K562 (cell line): ENCODE measurements around the gene EEF1AKMT1. TPM values are rescaled to one million over a fixed set of nuclear protein-coding genes. Genes with fewer than 3 reads are reported as not detected.

Source experiments
- ATAC-seq: fragments of 200-7000 bp; cut with Tn5 transposase; 3 replicates; pipeline ENCODE4 v1.9.1; 2020; ENCODE audit warnings: moderate library complexity
- BruUV-seq: library from RNA; stranded (reverse); fragments of 400-500 nt; replicated peaks from 2 replicates; lab custom pipeline; 2021; lab: Mats Ljungman, UMichigan
- CTCF ChIA-PET: fragments of 300-600 bp; formaldehyde crosslinking; extraction: SDS; loops from one replicate; lab custom pipeline; 2021; ENCODE audit warnings: low intra/inter-chr PET ratio; lab: Yijun Ruan, JAX
- POLR2A ChIA-PET: fragments of 300-600, 350-650 bp; sonication (Branson Sonifier 250); formaldehyde crosslinking; extraction: SDS; loops from one replicate; lab custom pipeline; 2021; ENCODE audit warnings: antibody characterized with exemption, inconsistent platforms; lab: Yijun Ruan, JAX
- DNase-seq, 4 experiments: peaks; one replicate each; pipeline versions ENCODE4 v3.0.0 to v3.0.0-alpha.2; 2011 to 2018; ENCODE audit warnings: low spot score in 3 of 4, mixed read lengths in 3 of 4; ENCODE audit errors: extremely low read depth in 1 of 4
- FAIRE-seq: peaks from 2 replicates; lab custom pipeline; 2011; peaks lifted over from hg19 to GRCh38; lab: Jason Lieb, UNC
- H2AFZ ChIP-seq: 2 replicates; pipeline ENCODE4 v1.6.0; 2011; ENCODE audit warnings: low read depth, low read length, control low read depth, inconsistent platforms
- H3K27ac ChIP-seq: fragments of 200-600 bp; 3 replicates; pipeline ENCODE4 v1.8.0; 2011; ENCODE audit warnings: low read depth, mild to moderate bottlenecking, control low read depth, inconsistent platforms, low read length, moderate library complexity, mixed read lengths; ENCODE audit errors: extremely low read depth
- H3K27me3 ChIP-seq, 2 experiments: fragments of 300-600 bp in 1 of 2; 2 replicates in 1 of 2; 3 replicates in 1 of 2; pipeline versions ENCODE4 v1.6.0 to v1.8.0; 2011; ENCODE audit warnings: inconsistent platforms in 2 of 2, low read length in 2 of 2, mild to moderate bottlenecking in 1 of 2, mixed read lengths in 1 of 2, moderate library complexity in 1 of 2; ENCODE audit not compliant: control insufficient read depth in 2 of 2, insufficient read depth in 2 of 2
- H3K36me3 ChIP-seq: fragments of 300-600 bp; 3 replicates; pipeline ENCODE4 v1.8.0; 2011; ENCODE audit warnings: mild to moderate bottlenecking, low read length, inconsistent platforms; ENCODE audit not compliant: control insufficient read depth, insufficient read depth
- H3K4me1 ChIP-seq, 2 experiments: fragments of 200-600 bp in 1 of 2; replicated peaks in 1 of 2; 2 replicates in 1 of 2; 3 replicates in 1 of 2; pipeline versions ENCODE4 v1.5.1 to v1.8.0; 2011; ENCODE audit warnings: inconsistent platforms in 2 of 2, low read length in 2 of 2, mild to moderate bottlenecking in 1 of 2, mixed read lengths in 1 of 2, moderate library complexity in 1 of 2; ENCODE audit not compliant: control insufficient read depth in 2 of 2, insufficient read depth in 2 of 2
- H3K4me2 ChIP-seq: 2 replicates; pipeline ENCODE4 v1.6.1; 2011; ENCODE audit warnings: low read length, control low read depth, inconsistent platforms, mixed read lengths; ENCODE audit not compliant: insufficient read depth
- H3K4me3 ChIP-seq: fragments of 200-600 bp; sonication (generic), shearing (Covaris generic); 2 replicates; pipeline ENCODE4 v1.5.1; 2016; ENCODE audit warnings: control low read depth, inconsistent platforms
- H3K79me2 ChIP-seq: fragments of 200-600 bp; 3 replicates; pipeline ENCODE4 v1.8.0; 2011; ENCODE audit warnings: low read length, inconsistent platforms; ENCODE audit not compliant: control insufficient read depth, insufficient read depth
- H3K9ac ChIP-seq, 2 experiments: 2 replicates each; pipeline versions ENCODE4 v1.6.0 to v1.6.1; 2011; ENCODE audit warnings: low read depth in 2 of 2, low read length in 2 of 2, control low read depth in 1 of 2, inconsistent platforms in 1 of 2, mild to moderate bottlenecking in 1 of 2, mixed read lengths in 1 of 2; ENCODE audit not compliant: insufficient read depth in 1 of 2
- H3K9me1 ChIP-seq: one replicate; pipeline ENCODE4 v1.6.0; 2011; ENCODE audit warnings: inconsistent platforms, mild to moderate bottlenecking, low read length, moderate library complexity; ENCODE audit not compliant: control insufficient read depth, insufficient read depth
- H3K9me3 ChIP-seq: replicated peaks from 2 replicates; pipeline ENCODE4 v1.5.1; 2011; ENCODE audit warnings: low read depth, low read length, inconsistent platforms; ENCODE audit not compliant: control insufficient read depth, insufficient read depth
- H4K20me1 ChIP-seq: replicated peaks from 2 replicates; pipeline ENCODE4 v1.6.1; 2011; ENCODE audit warnings: low read length, inconsistent platforms, mixed read lengths; ENCODE audit not compliant: control insufficient read depth, insufficient read depth
- ATF1 ChIP-seq, 2 experiments: fragments of 450-650 bp in 1 of 2; IDR thresholded peaks; 2 replicates each; pipeline ENCODE4 v1.6.1; 2016; ENCODE audit warnings: missing compliant biosample characterization in 1 of 2, missing genetic modification characterization in 1 of 2
- COPS2 ChIP-seq: fragments of 450-650 bp; conservative IDR thresholded peaks from 2 replicates; pipeline ENCODE4 v1.6.1; 2016; ENCODE audit warnings: mild to moderate bottlenecking, moderate library complexity
- DPF2 ChIP-seq: fragments of 450-650 bp; IDR thresholded peaks from 2 replicates; pipeline ENCODE4 v1.6.1; 2016
- ELF2 ChIP-seq: fragments of 250-450 bp; sonication (Bioruptor Pico); IDR thresholded peaks from 2 replicates; pipeline ENCODE4 v1.5.0; 2021; ENCODE audit warnings: mild to moderate bottlenecking
- GTF2E2 ChIP-seq: fragments of 200-800 bp; sonication (Bioruptor generic); IDR thresholded peaks from 2 replicates; pipeline ENCODE4 v1.6.1; 2016; ENCODE audit warnings: missing genetic modification characterization, missing compliant biosample characterization
- MCM3 ChIP-seq: fragments of 450-650 bp; IDR thresholded peaks from 2 replicates; pipeline ENCODE4 v1.6.1; 2016
- NEUROD1 ChIP-seq: fragments of 150-350 bp; IDR thresholded peaks from 2 replicates; pipeline ENCODE4 v1.6.1; 2014; ENCODE audit warnings: borderline replicate concordance, low read length, low read depth; ENCODE audit not compliant: partially characterized antibody
- RNF2 ChIP-seq: sonication (generic); IDR thresholded peaks from 2 replicates; pipeline ENCODE4 v1.6.1; 2016
- ZNF311 ChIP-seq: fragments of 250-450 bp; sonication (Bioruptor Pico); IDR thresholded peaks from 2 replicates; pipeline ENCODE4 v1.4.0; 2020; ENCODE audit warnings: mild to moderate bottlenecking, moderate library complexity
- ZNF449 ChIP-seq: fragments of 250-450 bp; sonication (Bioruptor Pico); IDR thresholded peaks from 2 replicates; pipeline ENCODE4 v1.8.0; 2022; ENCODE audit warnings: moderate library complexity, mild to moderate bottlenecking, inconsistent platforms
- ZNF584 ChIP-seq: fragments of 200-800 bp; sonication (Bioruptor generic); IDR thresholded peaks from 2 replicates; pipeline ENCODE4 v1.6.1; 2016; ENCODE audit warnings: low read depth, mild to moderate bottlenecking, missing genetic modification characterization, missing compliant biosample characterization
- ZNF780A ChIP-seq: fragments of 250-450 bp; sonication (Bioruptor Pico); IDR thresholded peaks from 2 replicates; pipeline ENCODE4 v1.5.0; 2021; ENCODE audit warnings: mild to moderate bottlenecking
- WGBS: fragments of 100-300 bp; shearing (Covaris generic); methylation state at CpG from one replicate; pipeline ENCODE4 v1.1.6; 2016; ENCODE audit warnings: low coverage, mixed read lengths; ENCODE audit not compliant: insufficient coverage; ENCODE audit errors: missing lambda C conversion rate; 5-methylcytosine and 5-hydroxymethylcytosine counted together
- in situ Hi-C: fragments of 300-500 bp; cut with MboI; formaldehyde crosslinking; loops from 4 replicates; pipeline ENCODE4 v1.15.0; 2018; ENCODE audit warnings: inconsistent platforms, mixed read lengths
- intact Hi-C: fragments of 100-400 bp; cut with micrococcal nuclease; formaldehyde crosslinking; loops from 2 replicates; pipeline ENCODE4 v1.14.2; 2022
- polyA plus RNA-seq, 8 experiments: library from polyadenylated mRNA; depleted of rRNA in 4 of 8; stranded (reverse) in 5 of 8; unstranded in 3 of 8; fragments of >200 nt; fragmentation: Nextera tagmentation in 2 of 8; fragmentation: Illumina TruSeq in 1 of 8; extraction: Ambion mirVana in 2 of 8; extraction: Trizol in 1 of 8; gene quantifications; 2 replicates each; pipeline versions ENCODE4 v1.2.1 to v1.2.3, GENCODE V29; 2011 to 2014; ENCODE audit warnings: inconsistent platforms in 1 of 8, missing spikeins in 1 of 8
- total RNA-seq, 7 experiments: library from RNA; depleted of rRNA in 6 of 7; stranded (reverse); fragments of >200 nt in 6 of 7; fragmentation: Illumina TruSeq in 2 of 7; extraction: Trizol in 2 of 7; gene quantifications; 2 replicates each; pipeline versions ENCODE4 v1.2.1 to v1.2.3, GENCODE V29; 2011 to 2021; ENCODE audit warnings: low replicate concordance in 1 of 7
- TF ChIP-seq, protein P1 (sequence below): sonication (generic); IDR thresholded peaks from 2 replicates; pipeline ENCODE4 v1.6.1; 2016

Gene EEF1AKMT1
- total and polyA plus RNA-seq, 9 of the 15 experiments (the other 6 are each of a cell fraction or from before 2014, with no cell fraction given) = 5.3 to 36.3 (median 7.9) TPM

DNA sequence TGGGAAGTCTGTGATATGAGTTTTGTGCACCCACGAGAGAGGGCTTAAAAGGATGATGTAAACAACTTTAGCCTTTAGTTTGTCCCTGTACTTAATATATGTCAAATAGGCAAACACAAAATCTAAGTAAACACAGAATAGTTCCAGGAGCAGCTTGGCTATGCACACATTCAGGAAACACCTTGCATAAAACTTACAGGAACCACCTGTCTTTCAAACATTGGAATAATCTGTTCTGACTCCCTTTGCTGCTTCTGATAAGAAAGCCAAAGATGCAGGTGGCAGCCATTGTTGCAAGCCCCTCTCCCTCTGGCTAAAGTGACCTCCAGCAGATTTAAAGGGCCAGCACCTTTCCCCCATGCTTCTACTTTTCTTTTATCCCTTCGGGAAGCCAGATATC lies 4.7 kb downstream of the EEF1AKMT1 start (continued):
- TF ChIP-seq DPF2 (no peak), COPS2 (no peak)

DNA sequence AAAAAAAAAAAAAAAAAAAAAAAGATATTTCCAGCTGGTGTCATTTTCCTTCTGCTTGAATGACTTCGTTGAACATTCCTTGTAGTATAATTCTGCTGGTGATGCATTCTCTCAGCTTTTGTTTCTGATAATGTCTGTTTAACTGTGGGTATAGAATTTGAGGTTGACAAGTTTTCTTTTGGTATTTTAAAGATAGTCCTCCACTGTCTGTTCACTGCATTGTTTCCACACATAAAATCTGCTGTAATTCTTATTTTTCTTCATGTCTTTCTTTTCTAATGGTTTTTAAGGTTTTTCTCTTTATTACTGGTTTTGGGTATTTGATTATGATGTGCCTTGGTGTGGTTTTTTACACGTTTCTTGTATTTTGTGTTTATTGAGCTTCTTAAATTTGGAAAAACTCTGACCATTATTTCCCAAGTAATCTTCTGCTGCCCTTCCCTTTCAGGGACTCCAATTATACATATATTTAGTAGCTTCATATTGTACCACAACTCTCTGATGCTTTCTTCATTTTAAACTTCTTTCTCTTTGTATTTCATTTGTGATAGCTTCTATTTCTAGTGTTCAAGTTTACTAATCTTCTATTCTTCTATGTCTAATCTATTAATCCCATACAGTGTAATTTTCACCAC lies 6.3 kb downstream of the EEF1AKMT1 start:
- Histone ChIP-seq H3K9ac (no peak overlapping the region), H3K4me2 (no peak overlapping the region), H3K9me3 (0 out of 2 replicates have a peak, but pooled peaks cover 3% of the 10 kb centered on the region), H3K4me1 (peaks cover 0 to 4% of the 10 kb centered on the region in 2 experiments; a peak in 2 of 5 replicates), H3K9me1 (no peaks in the 10 kb centered on the region), H4K20me1 (no peaks in the 10 kb centered on the region), H3K79me2 (peaks cover 13% of the 10 kb centered on the region)
- ATAC-seq = no peak
- 89% methylated on average over 2 of the region's 2 CpGs for WGBS
- in situ Hi-C loops = no loop called here
- ChIA-PET CTCF (no interaction called here), POLR2A (interaction anchor here (1.3 kb wide), 1 partner anchor 134 kb away, joined by 3 read pairs; no protein-coding TSS in a partner anchor)
- FAIRE-seq = no peak
- no peak for TF ChIP-seq RNF2
- TF ChIP-seq ZNF311 (CRISPR knock-in tag) = no peak
- no peak for TF ChIP-seq ELF2 (CRISPR knock-in tag)
- TF ChIP-seq ZNF584 (CRISPR knock-in tag) = no peak
- TF ChIP-seq ATF1 (CRISPR knock-in tag; IDR thresholded peaks at IDR 0.05) = no peak
- no peak for TF ChIP-seq ATF1 (tag; IDR thresholded peaks at IDR 0.05)
- TF ChIP-seq NEUROD1 = no peak
- no peak for TF ChIP-seq GTF2E2 (tag)
- TF ChIP-seq ZNF780A (CRISPR knock-in tag) = no peak
- TF ChIP-seq, protein P1, sequence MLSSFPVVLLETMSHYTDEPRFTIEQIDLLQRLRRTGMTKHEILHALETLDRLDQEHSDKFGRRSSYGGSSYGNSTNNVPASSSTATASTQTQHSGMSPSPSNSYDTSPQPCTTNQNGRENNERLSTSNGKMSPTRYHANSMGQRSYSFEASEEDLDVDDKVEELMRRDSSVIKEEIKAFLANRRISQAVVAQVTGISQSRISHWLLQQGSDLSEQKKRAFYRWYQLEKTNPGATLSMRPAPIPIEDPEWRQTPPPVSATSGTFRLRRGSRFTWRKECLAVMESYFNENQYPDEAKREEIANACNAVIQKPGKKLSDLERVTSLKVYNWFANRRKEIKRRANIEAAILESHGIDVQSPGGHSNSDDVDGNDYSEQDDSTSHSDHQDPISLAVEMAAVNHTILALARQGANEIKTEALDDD = no peak
- TF ChIP-seq ZNF449 (CRISPR knock-in tag) = no peak
- no peak for TF ChIP-seq MCM3
- TF ChIP-seq, all 486 proteins: peak for 0
- Histone ChIP-seq H3K27me3 (no peaks in the 10 kb centered on the region), H3K36me3 (peaks cover 21% of the 10 kb centered on the region; the same call in 2 of the 3 replicates), H2AFZ (no peak overlapping the region), H3K4me3 (no peak overlapping the region), H3K27ac (no peak overlapping the region)
- intact Hi-C loops = no loop called here
- BruUV-seq = no TSS peak
- no peak for DNase-seq
